H9 (cell line): Measurements from ENCODE around the gene TCF7L1. TPM values are rescaled to one million over a fixed set of nuclear protein-coding genes. Genes with fewer than 3 reads are reported as not detected.

Source experiments
- DNase-seq: peaks from one replicate; pipeline ENCODE4 v3.0.0-alpha.2; 2017
- H2AFZ ChIP-seq: one replicate; pipeline ENCODE4 v1.6.1; 2013; ENCODE audit warnings: mild to moderate bottlenecking, low read length, control low read depth, moderate library complexity
- H2AK5ac ChIP-seq: 2 replicates; pipeline ENCODE4 v1.6.1; 2013; ENCODE audit warnings: low read length, control low read depth, mixed read lengths; ENCODE audit not compliant: insufficient read length
- H2BK120ac ChIP-seq: one replicate; pipeline ENCODE4 v1.6.1; 2013; ENCODE audit warnings: low read depth, mild to moderate bottlenecking, low read length, control low read depth, inconsistent platforms; ENCODE audit not compliant: poor library complexity, severe bottlenecking
- H2BK12ac ChIP-seq: 2 replicates; pipeline ENCODE4 v1.6.1; 2013; ENCODE audit warnings: low read length, control low read depth, mixed read lengths, low read depth; ENCODE audit not compliant: insufficient read length
- H2BK15ac ChIP-seq: 2 replicates; pipeline ENCODE4 v1.6.1; 2013; ENCODE audit warnings: low read depth, low read length, control low read depth
- H2BK20ac ChIP-seq: one replicate; pipeline ENCODE4 v1.6.1; 2013; ENCODE audit warnings: low read depth, mild to moderate bottlenecking, low read length, control low read depth, inconsistent platforms; ENCODE audit not compliant: poor library complexity, severe bottlenecking
- H2BK5ac ChIP-seq: 2 replicates; pipeline ENCODE4 v1.6.1; 2013; ENCODE audit warnings: low read length, control low read depth, mixed read lengths; ENCODE audit not compliant: insufficient read length
- H3K14ac ChIP-seq: 2 replicates; pipeline ENCODE4 v1.6.1; 2013; ENCODE audit warnings: low read length, control low read depth; ENCODE audit not compliant: insufficient read depth
- H3K18ac ChIP-seq: 2 replicates; pipeline ENCODE4 v1.6.1; 2013; ENCODE audit warnings: low read depth, mild to moderate bottlenecking, mixed read lengths, low read length, control low read depth; ENCODE audit not compliant: insufficient read length
- H3K23ac ChIP-seq: 2 replicates; pipeline ENCODE4 v1.6.1; 2013; ENCODE audit warnings: low read length, control low read depth, mixed read lengths, low read depth; ENCODE audit not compliant: insufficient read length
- H3K23me2 ChIP-seq: 2 replicates; pipeline ENCODE4 v1.6.1; 2013; ENCODE audit warnings: low read depth, mild to moderate bottlenecking, mixed read lengths, low read length, control low read depth; ENCODE audit not compliant: insufficient read length, poor library complexity, severe bottlenecking
- H3K27ac ChIP-seq: 2 replicates; pipeline ENCODE4 v1.5.1; 2013; ENCODE audit warnings: low read length, control low read depth, mixed read lengths, low read depth; ENCODE audit not compliant: insufficient read length
- H3K27me3 ChIP-seq: 2 replicates; pipeline ENCODE4 v1.6.1; 2013; ENCODE audit warnings: low read length, control low read depth, inconsistent platforms; ENCODE audit not compliant: insufficient read depth
- H3K4ac ChIP-seq: 2 replicates; pipeline ENCODE4 v1.6.1; 2013; ENCODE audit warnings: low read depth, mild to moderate bottlenecking, control low read depth, inconsistent platforms, low read length, moderate library complexity
- H3K4me1 ChIP-seq: 2 replicates; pipeline ENCODE4 v1.6.1; 2013; ENCODE audit warnings: low read length, control low read depth, inconsistent platforms; ENCODE audit not compliant: insufficient read depth
- H3K4me2 ChIP-seq: 2 replicates; pipeline ENCODE4 v1.6.1; 2013; ENCODE audit warnings: low read length, control low read depth, mixed read lengths; ENCODE audit not compliant: insufficient read length, insufficient read depth
- H3K56ac ChIP-seq: 2 replicates; pipeline ENCODE4 v1.6.1; 2013; ENCODE audit warnings: low read depth, mild to moderate bottlenecking, mixed read lengths, low read length, control low read depth; ENCODE audit not compliant: insufficient read length
- H3K79me1 ChIP-seq: 2 replicates; pipeline ENCODE4 v1.6.1; 2013; ENCODE audit warnings: low read depth, mild to moderate bottlenecking, moderate library complexity, low read length, control low read depth, inconsistent platforms; ENCODE audit not compliant: insufficient read depth, poor library complexity, severe bottlenecking
- H3K79me2 ChIP-seq: 2 replicates; pipeline ENCODE4 v1.6.1; 2013; ENCODE audit warnings: low read length, control low read depth, inconsistent platforms; ENCODE audit not compliant: insufficient read depth
- H3K9ac ChIP-seq: 2 replicates; pipeline ENCODE4 v1.6.1; 2013; ENCODE audit warnings: low read length, control low read depth, mixed read lengths; ENCODE audit not compliant: insufficient read length; ENCODE audit errors: extremely low read depth
- H3K9me3 ChIP-seq: one replicate; pipeline ENCODE4 v1.6.1; 2013; ENCODE audit warnings: low read depth, low read length, inconsistent platforms; ENCODE audit not compliant: control insufficient read depth
- H3T11ph ChIP-seq: one replicate; pipeline ENCODE4 v1.6.1; 2013; ENCODE audit warnings: mild to moderate bottlenecking, low read length, control low read depth, inconsistent platforms
- H4K20me1 ChIP-seq: one replicate; pipeline ENCODE4 v1.6.1; 2013; ENCODE audit not compliant: control insufficient read depth, insufficient read length, insufficient read depth
- H4K5ac ChIP-seq: 2 replicates; pipeline ENCODE4 v1.6.1; 2013; ENCODE audit warnings: low read depth, mild to moderate bottlenecking, mixed read lengths, low read length, control low read depth; ENCODE audit not compliant: insufficient read length
- H4K8ac ChIP-seq: replicated peaks from 2 replicates; pipeline ENCODE4 v1.6.1; 2013; ENCODE audit warnings: low read length, control low read depth, mixed read lengths, low read depth; ENCODE audit not compliant: insufficient read length
- H4K91ac ChIP-seq: 2 replicates; pipeline ENCODE4 v1.6.1; 2013; ENCODE audit warnings: low read depth, mild to moderate bottlenecking, moderate library complexity, mixed read lengths, low read length, control low read depth; ENCODE audit not compliant: insufficient read length
- H3K27ac Mint-ChIP-seq, 3 experiments: 2 replicates in 2 of 3; 3 replicates in 1 of 3; pipeline ENCODE4 v1.8.0; 2020 to 2021; ENCODE audit warnings: mixed read lengths in 3 of 3, mild to moderate bottlenecking in 1 of 3, moderate library complexity in 1 of 3
- H3K27me3 Mint-ChIP-seq: 2 replicates; pipeline ENCODE4 v1.8.0; 2021; ENCODE audit warnings: low read depth, mild to moderate bottlenecking, moderate library complexity, mixed read lengths
- H3K36me3 Mint-ChIP-seq, 3 experiments: 2 replicates in 2 of 3; 3 replicates in 1 of 3; pipeline ENCODE4 v1.8.0; 2020 to 2021; ENCODE audit warnings: low read depth in 3 of 3, mixed read lengths in 3 of 3; ENCODE audit not compliant: insufficient read depth in 1 of 3
- H3K4me1 Mint-ChIP-seq, 2 experiments: 2 replicates each; pipeline ENCODE4 v1.8.0; 2020; ENCODE audit warnings: mixed read lengths in 2 of 2
- H3K4me3 Mint-ChIP-seq, 2 experiments: 2 replicates in 1 of 2; 3 replicates in 1 of 2; pipeline ENCODE4 v1.8.0; 2020 to 2021; ENCODE audit warnings: mild to moderate bottlenecking in 2 of 2, mixed read lengths in 2 of 2, moderate library complexity in 1 of 2
- H3K9me3 Mint-ChIP-seq, 2 experiments: 2 replicates in 1 of 2; 3 replicates in 1 of 2; pipeline ENCODE4 v1.8.0; 2020; ENCODE audit warnings: mild to moderate bottlenecking in 2 of 2, mixed read lengths in 2 of 2, moderate library complexity in 1 of 2
- CTCF ChIP-seq: fragments of 200-600 bp; sonication (generic); conservative IDR thresholded peaks from 3 replicates; pipeline ENCODE4 v1.8.0; 2021; ENCODE audit warnings: antibody characterized with exemption, mild to moderate bottlenecking
- WGBS: extraction: QIAGEN DNeasy Blood & Tissue Kit; methylation state at CpG from one replicate; pipeline ENCODE4 v1.1.7; 2013; ENCODE audit warnings: missing lambda C conversion rate, low lambda C conversion rate, mixed read lengths; ENCODE audit not compliant: insufficient read length; ENCODE audit errors: extremely low coverage; 5-methylcytosine and 5-hydroxymethylcytosine counted together
- total RNA-seq: library from RNA; stranded (reverse); gene quantifications from 2 replicates; pipeline ENCODE4 v1.2.1, GENCODE V29; 2021

Gene TCF7L1
- total RNA-seq, 1 experiment from 2014 or later, result 112 TPM

DNA sequence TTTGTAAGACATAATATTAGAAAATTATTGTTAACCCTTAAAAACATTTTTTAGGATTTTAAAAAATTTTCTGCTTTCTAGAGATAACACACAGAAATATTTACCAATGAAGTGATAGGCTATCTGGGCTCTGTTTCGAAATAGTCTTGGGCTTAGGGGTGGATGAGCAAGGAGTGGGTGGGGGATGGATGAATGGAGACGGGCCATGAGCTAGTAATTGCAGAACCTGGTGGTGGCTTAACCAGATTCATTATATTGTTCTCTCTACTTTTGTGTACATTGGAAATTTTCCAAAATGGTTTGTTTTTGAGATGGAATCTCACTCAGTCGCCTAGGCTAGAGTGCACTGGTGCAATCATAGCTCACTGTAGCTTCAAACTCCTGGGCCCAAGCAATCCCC, 89.6 kb downstream of the TCF7L1 start:
- peaks cover 3% of the 10 kb centered on the region for H3K79me1 ChIP-seq
- H3K23ac ChIP-seq, result no peak overlapping the region
- H2AFZ ChIP-seq, result no peak overlapping the region
- H3K14ac ChIP-seq, result no peak overlapping the region
- no peaks in the 10 kb centered on the region for H3K9me3 ChIP-seq
- no peak overlapping the region for H4K8ac ChIP-seq
- no peak overlapping the region for H2BK20ac ChIP-seq
- no peak overlapping the region for H2AK5ac ChIP-seq
- no peak overlapping the region for H2BK15ac ChIP-seq
- H3K4me1 ChIP-seq, result no peaks in the 10 kb centered on the region
- H3K9ac ChIP-seq, result no peak overlapping the region
- no peak for TF ChIP-seq CTCF
- no peaks in the 10 kb centered on the region for H4K20me1 ChIP-seq
- no peak overlapping the region for H2BK12ac ChIP-seq
- no peak overlapping the region for H3K4me3 Mint-ChIP-seq
- H3K4ac ChIP-seq, result no peak overlapping the region
- WGBS, result no CpG with 5 or more reads among the region's 3 CpGs
- peaks cover 0 to 5% of the 10 kb centered on the region in 2 experiments; a peak in 3 of 5 replicates for H3K9me3 Mint-ChIP-seq
- H3K4me2 ChIP-seq, result no peak overlapping the region
- no peak overlapping the region for H2BK120ac ChIP-seq
- no peak overlapping the region for H3K27ac Mint-ChIP-seq
- peaks cover 44 to 53% of the 10 kb centered on the region in 2 experiments for H3K4me1 Mint-ChIP-seq
- no peak for DNase-seq
- peaks cover 4% of the 10 kb centered on the region; the same call in 1 of the 2 replicates for H3K79me2 ChIP-seq
- H3K27me3 ChIP-seq, result no peaks in the 10 kb centered on the region
- H4K91ac ChIP-seq, result no peak overlapping the region
- no peak overlapping the region for H3K27ac ChIP-seq
- H2BK5ac ChIP-seq, result no peak overlapping the region
- H3K23me2 ChIP-seq, result no peaks in the 10 kb centered on the region
- no peak overlapping the region for H4K5ac ChIP-seq
- no peak overlapping the region for H3T11ph ChIP-seq
- H3K18ac ChIP-seq, result no peak overlapping the region
- H3K36me3 Mint-ChIP-seq, result peaks cover 5 to 9% (median 6%) of the 10 kb centered on the region in 3 experiments; a peak in 6 of 7 replicates
- no peaks in the 10 kb centered on the region for H3K27me3 Mint-ChIP-seq
- H3K56ac ChIP-seq, result no peak overlapping the region
